Right ventricle myocardium inferior (tissue), 1 donor: Measurements from ENCODE around the gene REC8. TPM values are rescaled to one million over a fixed set of nuclear protein-coding genes. Genes with fewer than 3 reads are reported as not detected.

Experiments used
- ATAC-seq: fragments of 200-7000 bp; cut with Tn5 transposase; one replicate; pipeline ENCODE4 v1.9.1; 2020; ENCODE audit warnings: mild to moderate bottlenecking, moderate library complexity
- DNase-seq: peaks from one replicate; pipeline ENCODE4 v3.0.0; 2021; ENCODE audit errors: missing footprints
- intact Hi-C: fragments of 100-400 bp; cut with DNase I; formaldehyde crosslinking; loops from one replicate; pipeline ENCODE4 v1.11.0; 2022
- total RNA-seq: library from RNA; stranded (reverse); fragmentation: NEBNext Ultra II Directional; extraction: Animal tissue kit (Norgen Biotek cat#: 25700); gene quantifications from one replicate; pipeline ENCODE4 v1.2.1, GENCODE V29; 2021
- donor health status: DM: no; HTN: yes; CAD: no; lungs with severe emphysema.

Gene REC8
- total RNA-seq, 1 donor from 2014 or later = 2.4 TPM

DNA sequence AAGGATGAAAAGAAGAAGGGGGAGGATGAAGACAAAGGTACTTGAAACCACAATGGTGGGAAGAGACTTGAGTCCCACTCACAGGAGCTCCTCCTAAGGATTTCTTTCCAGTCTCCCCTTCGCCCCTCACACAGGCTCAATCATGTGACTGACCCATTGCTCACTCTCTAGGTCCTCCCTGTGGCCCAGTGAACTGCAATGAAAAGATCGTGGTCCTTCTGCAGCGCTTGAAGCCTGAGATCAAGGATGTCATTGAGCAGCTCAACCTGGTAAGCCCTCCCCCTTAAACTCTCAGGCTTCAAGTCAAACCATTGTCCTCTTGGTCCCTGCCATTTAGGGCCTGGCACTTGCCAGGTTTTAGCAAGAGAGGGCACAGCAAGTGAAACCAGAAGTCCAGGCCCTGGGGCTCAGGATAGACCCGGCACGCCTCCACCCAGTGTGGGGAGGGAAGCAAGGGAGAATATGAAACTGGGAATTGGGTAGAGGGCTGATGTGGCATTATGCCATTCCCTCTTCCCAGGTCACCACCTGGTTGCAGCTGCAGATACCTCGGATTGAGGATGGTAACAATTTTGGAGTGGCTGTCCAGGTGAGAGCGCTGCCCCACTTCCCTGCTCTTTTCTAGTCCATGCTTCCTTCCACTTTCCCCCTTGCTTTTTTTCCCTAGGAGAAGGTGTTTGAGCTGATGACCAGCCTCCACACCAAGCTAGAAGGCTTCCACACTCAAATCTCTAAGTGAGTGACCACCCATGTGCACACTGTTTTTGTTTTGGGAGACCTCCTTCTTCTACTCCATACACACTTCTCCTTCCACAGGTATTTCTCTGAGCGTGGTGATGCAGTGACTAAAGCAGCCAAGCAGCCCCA lies 34.1 kb upstream of the REC8 start:
- ATAC-seq = no peak
- DNase-seq = no peak
- intact Hi-C loops = no loop called here

DNA sequence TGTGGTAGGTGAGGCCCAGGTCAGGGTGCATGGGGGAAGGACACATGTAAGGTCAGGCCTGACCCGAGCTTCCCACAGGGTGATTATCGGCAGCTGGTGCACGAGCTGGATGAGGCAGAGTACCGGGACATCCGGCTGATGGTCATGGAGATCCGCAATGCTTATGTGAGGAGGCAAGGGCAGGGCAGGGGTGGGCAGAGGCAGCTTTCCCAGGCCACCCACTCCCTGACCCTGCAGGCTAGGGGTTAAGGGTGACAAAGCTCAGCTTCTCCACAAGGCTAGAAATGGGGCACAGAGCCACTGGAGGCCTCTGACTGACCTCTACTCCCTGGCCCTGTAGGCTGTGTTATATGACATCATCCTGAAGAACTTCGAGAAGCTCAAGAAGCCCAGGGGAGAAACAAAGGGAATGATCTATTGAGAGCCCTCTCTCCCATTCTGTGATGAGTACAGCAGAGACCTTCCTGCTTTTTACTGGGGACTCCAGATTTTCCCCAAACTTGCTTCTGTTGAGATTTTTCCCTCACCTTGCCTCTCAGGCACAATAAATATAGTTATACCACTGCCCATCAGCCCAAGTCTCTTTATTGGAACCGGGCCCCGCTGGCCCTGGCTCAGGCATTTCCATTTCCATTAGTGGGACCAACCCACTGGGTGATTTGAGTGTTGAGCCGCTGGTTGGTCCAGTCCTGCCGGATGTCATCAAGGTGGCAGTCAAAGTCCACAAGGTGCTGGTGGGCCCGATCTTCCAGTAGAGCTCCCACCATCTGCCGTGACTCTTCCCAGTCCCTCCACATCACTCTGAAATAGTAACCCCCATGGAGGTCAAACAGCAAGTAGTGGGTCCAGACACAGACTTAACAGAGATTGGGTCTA lies 33.2 kb upstream of the REC8 start:
- intact Hi-C loops = no loop called here
- no peak for ATAC-seq
- no peak for DNase-seq

DNA sequence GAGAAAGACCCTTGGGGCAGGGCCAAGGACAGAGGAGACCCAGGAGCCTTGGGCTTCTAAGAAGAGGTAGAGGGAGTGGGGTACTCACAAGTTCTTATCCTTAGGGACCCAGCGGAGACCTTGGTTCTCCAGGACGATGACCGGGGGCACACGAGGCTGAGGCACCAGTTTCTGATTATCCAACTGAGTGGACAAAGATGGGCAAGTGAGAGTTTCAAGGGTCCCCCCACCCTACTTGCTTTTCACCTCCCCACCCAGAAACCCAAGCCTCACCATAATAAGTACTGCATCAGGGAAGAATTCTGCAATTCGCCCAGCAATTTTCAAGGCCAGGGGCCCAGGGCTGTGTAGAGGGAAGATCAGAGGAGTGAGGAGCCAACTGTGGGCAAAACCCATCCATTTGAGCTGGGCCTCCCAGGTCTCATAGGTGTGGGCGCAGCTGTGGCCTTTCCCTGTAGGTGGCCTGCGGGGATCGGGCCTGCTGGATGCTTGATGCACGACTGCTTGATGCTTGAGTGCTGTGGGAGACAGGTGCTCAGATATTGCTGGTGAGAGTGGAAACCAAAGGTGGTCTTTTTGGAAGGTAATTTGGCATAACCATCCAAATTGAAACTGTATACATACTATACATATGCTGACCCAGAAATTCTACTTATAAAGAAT lies 32.5 kb upstream of the REC8 start:
- DNase-seq (no peak), ATAC-seq (no peak)
- intact Hi-C loops = no loop called here

DNA sequence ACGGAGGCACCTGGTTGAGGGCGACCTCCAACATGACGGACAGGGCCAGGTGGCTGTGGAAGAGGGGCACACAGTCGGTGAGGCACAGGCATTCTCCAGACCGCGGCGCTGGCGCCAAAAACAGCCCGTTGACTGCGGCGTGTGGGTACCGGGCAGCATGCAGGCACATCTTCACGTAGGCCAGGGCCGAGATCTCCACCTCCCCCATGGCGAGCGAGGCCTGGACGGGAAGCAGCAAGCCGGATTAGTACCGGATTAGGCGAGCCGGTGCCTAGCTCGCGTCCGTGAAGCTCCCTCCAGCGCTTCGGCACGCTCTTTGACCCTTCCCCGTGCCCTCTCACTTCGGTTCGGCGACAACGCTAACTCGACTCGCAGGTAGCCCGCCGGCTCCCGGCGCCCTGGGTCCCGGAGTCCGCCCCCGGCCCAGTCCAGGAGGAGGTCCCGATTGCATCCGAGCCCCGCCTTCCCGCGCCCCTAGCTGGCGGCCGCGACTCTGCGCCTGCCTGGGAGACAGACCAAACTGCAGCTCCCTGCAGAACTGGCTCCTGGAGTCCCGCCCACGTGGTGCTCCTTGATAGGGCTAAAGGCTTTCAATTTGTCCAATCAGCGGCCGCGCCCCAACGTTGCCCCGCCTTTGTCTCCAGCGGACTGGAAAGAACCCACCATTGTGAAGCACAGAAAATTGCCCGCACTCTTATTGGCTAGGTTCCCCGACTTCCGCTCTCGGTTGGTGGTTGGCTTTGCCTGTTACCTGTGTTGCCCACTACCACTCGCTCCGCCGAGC lies 30.6 kb upstream of the REC8 start, which contains the start of gene EMC9:
Gene EMC9 (minus strand): TSS at position 495 of the 784 bp plus-strand sequence. CDS start 287 bp downstream, at position 208.
- DNase-seq (peak; percentile 100), ATAC-seq (peak; percentile 96)
- intact Hi-C loops = loop anchor here (10.0 kb wide), 1 partner anchor 294 kb away; no protein-coding TSS in a partner anchor

DNA sequence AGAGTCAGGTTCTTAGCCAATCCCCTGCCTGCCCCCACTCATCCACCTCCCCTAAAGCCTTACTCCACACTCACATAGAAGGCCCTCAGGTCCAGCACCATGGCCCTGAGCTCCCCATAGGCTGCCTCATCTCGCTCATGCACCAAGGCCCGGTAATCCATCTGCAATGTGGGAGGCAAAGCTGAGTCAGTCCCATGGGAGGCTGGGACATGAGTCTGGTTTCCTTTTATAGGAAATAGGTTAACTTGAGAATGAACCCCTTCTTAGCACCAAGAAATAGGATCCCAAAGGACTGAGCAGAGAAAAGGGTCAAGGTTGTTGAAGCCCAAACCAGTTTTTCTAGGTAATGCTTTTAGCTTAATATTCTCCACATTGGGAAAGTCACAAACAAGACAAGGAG lies 28.4 kb upstream of the REC8 start:
- intact Hi-C loops = loop anchor here (10.0 kb wide), 1 partner anchor 291 kb away; no protein-coding TSS in a partner anchor
- DNase-seq (no peak), ATAC-seq (no peak)

DNA sequence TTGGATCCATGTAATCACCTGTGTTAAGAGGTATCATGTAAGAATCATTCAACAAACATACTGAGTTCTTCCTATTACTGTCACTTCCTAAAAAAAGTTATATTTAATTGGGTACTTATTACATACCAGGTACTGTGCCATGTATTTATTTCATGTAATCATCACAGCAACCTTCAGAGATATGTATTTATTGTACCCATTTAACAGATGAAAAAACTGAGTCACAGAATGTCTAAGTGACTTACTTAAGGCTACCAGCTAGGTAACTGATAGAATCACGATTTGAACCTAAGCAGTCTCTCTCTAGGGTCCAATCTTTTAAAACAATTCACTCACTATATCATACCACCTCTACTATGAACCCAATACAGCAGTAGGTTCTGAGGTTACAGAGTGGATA lies 27.4 kb upstream of the REC8 start:
- intact Hi-C loops = loop anchor here (10.0 kb wide), 1 partner anchor 290 kb away; no protein-coding TSS in a partner anchor
- ATAC-seq = no peak
- no peak for DNase-seq

DNA sequence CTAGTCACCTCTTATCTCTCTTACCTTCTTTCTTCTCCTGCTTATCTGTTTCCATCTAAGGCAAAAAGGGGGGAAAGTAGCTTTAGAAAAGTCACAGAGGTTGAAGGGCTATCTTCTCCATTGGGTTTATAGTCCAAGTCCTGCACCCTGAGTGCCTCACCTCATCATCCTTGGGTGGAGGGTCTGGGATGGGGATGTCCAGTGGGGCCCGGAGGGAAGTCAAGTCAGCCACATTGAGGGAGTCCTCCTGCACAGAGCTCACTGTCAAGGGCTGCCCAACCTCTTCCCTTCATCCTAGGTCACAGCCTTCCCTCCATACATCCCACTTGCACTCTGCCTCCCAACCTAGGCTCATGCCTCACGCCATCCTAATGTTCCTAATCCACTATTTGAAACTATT lies 26.7 kb upstream of the REC8 start:
- intact Hi-C loops = loop anchor here (5.0 to 10.0 kb wide), 2 partner anchors 42 to 290 kb away; partner anchors contain the start of gene IPO4
- ATAC-seq (no peak), DNase-seq (no peak)

DNA sequence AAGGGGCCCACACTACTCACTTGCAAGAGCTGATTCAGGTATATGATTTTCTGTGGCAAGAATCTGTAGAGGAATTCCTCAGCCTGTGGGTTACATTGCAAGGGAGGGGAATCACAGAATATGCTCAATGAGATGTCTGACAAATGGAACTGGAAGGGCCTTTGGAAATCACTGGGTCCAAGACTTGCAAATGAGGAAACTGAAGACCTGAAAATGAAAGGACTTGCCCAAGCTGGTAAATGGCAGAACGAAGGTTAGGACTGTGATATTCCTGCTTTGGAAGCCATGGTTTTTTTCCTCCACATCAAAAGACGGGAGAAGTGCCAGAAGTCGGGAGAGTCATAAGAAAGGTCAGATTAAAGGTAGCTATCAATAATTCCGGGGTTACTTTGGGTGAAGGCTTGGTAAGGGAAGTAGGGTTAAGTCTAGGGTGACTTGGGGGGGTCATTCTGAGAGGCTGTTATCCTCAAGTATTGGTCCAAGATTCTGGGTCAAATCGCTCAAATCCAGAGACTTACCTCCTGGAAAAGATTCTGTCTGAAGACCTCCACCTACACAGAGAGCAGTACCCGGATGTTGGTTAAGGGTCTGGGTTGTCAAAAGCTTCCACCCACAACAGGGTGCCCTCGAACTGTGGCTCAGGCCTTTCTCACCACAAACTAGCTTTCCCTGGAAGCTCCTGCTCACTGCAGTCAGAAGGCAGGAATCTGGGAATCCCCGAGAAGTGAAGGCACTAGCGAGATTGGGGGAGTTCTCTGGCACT lies 26.0 kb upstream of the REC8 start:
- DNase-seq = no peak
- intact Hi-C loops = loop anchor here (5.0 to 10.0 kb wide), 2 partner anchors 41 to 289 kb away; partner anchors contain the start of gene IPO4
- no peak for ATAC-seq

DNA sequence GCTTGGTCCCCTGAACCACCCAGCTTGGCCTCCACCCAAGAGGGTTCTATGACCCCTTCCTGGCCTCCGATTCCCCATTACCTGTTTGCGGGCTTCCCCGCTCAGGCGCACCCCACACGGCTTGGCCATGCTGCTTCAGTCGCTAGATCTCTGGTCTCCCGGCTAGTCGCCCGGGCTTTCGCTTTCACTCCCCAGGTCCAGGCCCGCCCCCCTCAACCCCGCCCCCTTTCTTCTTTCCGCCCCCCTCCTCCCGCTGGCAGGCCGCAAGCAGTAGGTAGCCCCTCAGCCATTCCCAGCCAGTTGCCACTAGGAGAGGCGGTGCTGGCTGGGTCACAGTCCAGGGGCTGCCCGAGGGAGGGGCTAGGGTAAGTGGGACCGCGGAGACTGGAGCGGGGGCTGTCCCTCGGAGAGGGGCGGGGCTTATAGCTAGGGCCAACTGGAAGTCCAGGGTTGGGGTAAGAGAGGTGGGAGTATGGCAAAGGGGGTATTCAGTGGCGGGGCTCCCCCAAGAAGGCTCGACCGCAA lies 25.4 kb upstream of the REC8 start, which contains the start of gene PSME2:
Gene PSME2 (minus strand): TSS at position 158 of the 525 bp plus-strand sequence. CDS start 29 bp downstream, at position 129.
- intact Hi-C loops = loop anchor here (5.0 to 10.0 kb wide), 2 partner anchors 41 to 288 kb away; partner anchors contain the start of gene IPO4
- DNase-seq (peak; percentile 96), ATAC-seq (peak; percentile 88)

DNA sequence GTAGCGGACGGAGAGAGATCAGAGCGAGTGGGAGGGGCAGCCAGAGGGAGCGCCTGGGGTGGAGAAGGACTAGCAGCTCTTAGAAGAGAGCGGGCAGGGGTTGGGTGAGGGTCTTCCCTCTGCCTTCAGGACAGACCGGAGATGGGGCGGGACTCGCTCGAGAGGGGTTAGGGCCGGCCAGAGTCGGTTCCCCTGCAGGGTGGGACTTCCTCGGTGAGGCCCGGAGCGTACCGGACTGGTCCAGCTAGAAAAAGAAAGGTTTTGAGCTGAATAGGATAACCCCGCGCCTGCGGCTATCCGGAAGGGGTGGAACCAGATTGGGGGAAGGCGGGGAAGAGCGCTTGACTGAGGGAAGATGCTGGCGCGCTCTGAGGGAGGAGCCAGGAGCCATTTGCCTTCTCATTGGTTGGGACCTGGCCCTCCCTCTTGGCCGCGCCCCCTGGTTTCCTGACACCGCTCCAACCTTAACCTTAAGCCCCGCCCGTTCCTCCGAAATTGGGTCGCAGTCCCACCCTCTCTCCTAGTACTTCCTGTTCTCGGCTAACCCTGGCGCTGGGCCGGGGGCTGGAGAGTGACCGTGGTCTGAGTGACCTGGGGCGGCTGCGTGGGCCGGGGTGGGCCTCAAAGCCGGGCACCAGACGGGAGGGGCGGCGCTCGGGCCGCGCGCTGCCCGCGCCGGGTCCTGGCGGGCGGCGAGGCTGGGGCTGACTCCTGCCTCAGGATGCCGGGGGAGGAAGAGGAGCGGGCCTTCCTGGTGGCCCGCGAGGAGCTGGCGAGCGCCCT lies 24.7 kb upstream of the REC8 start, which contains the start of gene RNF31:
Gene RNF31 (plus strand): TSS at position 521 of the 783 bp plus-strand sequence. CDS start 201 bp downstream, at position 722.
- ATAC-seq (peak; percentile 95), DNase-seq (peak; percentile 98)
- intact Hi-C loops = loop anchor here (1.0 to 10.0 kb wide), 3 partner anchors 33 to 288 kb away; partner anchors contain the start of genes DCAF11, IPO4 and NRL

DNA sequence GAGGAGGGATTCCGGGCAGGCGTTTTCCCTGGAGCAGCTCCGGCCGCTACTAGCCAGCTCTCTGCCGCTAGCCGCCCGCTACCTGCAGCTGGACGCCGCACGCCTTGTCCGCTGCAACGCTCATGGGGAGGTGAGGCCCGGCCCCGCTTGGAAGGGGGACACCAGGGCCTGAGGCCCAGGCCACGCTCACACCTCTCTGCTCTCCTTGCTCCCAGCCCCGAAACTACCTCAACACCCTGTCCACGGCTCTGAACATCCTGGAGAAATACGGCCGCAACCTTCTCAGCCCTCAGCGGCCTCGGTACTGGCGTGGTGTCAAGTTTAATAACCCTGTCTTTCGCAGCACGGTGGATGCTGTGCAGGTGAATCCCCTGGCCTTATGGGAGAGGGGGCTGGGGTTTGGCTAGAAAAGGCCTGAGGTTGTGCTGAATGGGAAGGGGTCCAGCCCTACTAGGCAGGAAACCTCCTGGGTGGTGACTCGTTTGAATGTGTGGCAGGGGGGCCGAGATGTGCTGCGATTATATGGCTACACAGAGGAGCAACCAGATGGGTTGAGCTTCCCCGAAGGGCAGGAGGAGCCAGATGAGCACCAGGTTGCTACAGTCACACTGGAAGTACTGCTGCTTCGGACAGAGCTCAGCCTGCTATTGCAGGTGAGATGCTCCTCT lies 24.0 kb upstream of the REC8 start:
- intact Hi-C loops = loop anchor here (1.0 to 10.0 kb wide), 3 partner anchors 34 to 287 kb away; partner anchors contain the start of genes DCAF11, IPO4 and NRL
- no peak for ATAC-seq
- DNase-seq = no peak

DNA sequence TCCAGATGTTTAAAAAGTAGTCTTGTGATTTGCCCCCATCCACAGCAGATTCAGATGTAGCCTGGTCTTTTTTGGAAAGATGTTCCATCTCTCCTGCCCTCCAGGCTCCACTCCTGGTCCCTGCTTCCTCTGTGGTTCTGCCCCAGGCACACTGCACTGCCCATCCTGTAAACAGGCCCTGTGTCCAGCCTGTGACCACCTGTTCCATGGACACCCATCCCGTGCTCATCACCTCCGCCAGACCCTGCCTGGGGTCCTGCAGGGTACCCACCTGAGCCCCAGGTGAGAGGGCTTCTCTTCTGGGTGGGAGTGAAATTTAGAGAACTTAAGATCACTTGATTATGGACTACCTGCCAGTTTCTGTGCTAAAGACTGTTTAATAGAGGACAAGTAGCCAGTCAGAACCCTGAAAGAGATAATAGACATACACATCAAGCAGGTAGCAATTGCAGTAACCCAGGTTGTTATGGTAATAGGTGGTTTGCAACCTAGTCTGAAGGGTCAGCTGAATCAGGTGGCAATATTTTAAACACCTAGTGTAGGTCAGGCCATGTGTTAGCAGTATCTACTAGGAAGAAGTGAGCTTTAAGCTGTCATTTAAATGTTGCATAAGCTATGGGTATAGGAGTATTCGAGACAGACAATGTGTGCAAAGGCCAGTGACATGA lies 22.4 kb upstream of the REC8 start:
- DNase-seq (no peak), ATAC-seq (no peak)
- intact Hi-C loops = loop anchor here (5.0 to 10.0 kb wide), 2 partner anchors 38 to 285 kb away; partner anchors contain the start of gene IPO4

DNA sequence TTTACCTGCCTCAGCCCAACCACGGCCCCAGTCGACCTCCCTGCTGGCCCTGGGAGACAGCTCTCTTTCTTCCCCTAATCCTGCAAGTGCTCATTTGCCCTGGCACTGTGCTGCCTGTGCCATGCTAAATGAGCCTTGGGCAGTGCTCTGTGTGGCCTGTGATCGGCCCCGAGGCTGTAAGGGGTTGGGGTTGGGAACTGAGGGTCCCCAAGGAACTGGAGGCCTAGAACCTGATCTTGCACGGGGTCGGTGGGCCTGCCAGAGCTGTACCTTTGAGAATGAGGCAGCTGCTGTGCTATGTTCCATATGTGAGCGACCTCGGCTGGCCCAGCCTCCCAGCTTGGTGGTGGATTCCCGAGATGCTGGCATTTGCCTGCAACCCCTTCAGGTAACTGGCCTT lies 21.8 kb upstream of the REC8 start:
- intact Hi-C loops = no loop called here
- no peak for DNase-seq
- ATAC-seq = no peak

DNA sequence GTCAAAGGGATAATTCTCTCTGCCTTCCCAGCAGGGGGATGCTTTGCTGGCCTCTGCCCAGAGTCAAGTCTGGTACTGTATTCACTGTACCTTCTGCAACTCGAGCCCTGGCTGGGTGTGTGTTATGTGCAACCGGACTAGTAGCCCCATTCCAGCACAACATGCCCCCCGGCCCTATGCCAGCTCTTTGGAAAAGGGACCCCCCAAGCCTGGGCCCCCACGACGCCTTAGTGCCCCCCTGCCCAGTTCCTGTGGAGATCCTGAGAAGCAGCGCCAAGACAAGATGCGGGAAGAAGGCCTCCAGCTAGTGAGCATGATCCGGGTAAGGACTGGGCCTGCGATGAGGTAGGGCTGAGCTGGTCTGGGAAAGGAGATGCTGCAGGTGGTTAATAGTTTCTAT lies 21.3 kb upstream of the REC8 start:
- DNase-seq (no peak), ATAC-seq (no peak)
- intact Hi-C loops = no loop called here

DNA sequence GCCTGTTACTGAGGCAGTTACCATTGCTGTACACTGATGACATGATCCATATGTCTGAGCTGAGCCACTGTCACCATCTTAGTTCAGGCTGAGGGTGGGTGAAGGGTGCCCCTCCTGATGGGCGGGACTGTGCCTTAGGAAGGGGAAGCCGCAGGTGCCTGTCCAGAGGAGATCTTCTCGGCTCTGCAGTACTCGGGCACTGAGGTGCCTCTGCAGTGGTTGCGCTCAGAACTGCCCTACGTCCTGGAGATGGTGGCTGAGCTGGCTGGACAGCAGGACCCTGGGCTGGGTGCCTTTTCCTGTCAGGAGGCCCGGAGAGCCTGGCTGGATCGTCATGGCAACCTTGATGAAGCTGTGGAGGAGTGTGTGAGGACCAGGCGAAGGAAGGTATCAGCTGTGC lies 20.9 kb upstream of the REC8 start:
- ATAC-seq = no peak
- intact Hi-C loops = no loop called here
- no peak for DNase-seq
